ENCODE results near the gene ZC3H7A. TPM values are rescaled to one million over a fixed set of nuclear protein-coding genes. Genes with fewer than 3 reads are reported as not detected.

ZC3H7A gene
- total RNA-seq, 1 experiment from 2014 or later = 43.1 TPM

DNA sequence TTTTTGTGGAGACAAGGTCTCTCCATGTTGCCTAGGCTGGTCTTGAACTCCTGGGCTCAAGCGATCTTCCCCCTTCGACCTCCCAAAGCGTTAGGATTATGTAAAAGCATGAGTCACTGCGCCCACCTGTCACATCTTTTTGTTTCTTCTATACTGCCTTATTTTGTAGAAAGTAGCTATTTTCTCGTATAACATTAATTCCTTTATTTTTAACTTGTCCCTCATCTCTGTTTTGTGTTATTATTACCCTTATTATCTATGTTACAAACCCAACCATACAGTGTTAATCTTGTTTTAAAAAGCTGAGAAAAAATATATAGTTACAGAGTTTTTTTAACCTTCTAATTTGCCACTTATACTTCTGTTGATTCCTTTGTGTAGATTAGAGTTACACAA, 53.0 kb downstream of the ZC3H7A start:
- no peak overlapping the region for H4K8ac ChIP-seq (replicated peaks; ENCODE audit: insufficient read length, low read depth, low read length)
- peaks cover under 1 to 1% (median 1%) of the 10 kb centered on the region in 3 experiments; a peak in 5 of 7 replicates for H3K36me3 Mint-ChIP-seq (ENCODE audit: insufficient read depth in 1 of 3, low read depth in 3 of 3)
- no peak overlapping the region; a peak in 2 of 7 replicates for H3K27ac Mint-ChIP-seq

More for the DNA sequence above, 53.0 kb downstream of the ZC3H7A start:
- Histone ChIP-seq H3K27me3 (ENCODE audit: insufficient read depth, low read length) (no peaks in the 10 kb centered on the region), H3K27ac (ENCODE audit: insufficient read length, low read depth, low read length) (no peak overlapping the region), H3K4me2 (ENCODE audit: insufficient read depth, insufficient read length, low read length) (no peak overlapping the region), H2BK15ac (ENCODE audit: low read depth, low read length) (no peak overlapping the region), H3K56ac (ENCODE audit: insufficient read length, low read depth, low read length) (no peak overlapping the region), H3T11ph (ENCODE audit: low read length) (no peak overlapping the region), H3K79me1 (ENCODE audit: insufficient read depth, low read depth, low read length, poor library complexity, severe bottlenecking) (peaks cover 4% of the 10 kb centered on the region), H4K20me1 (ENCODE audit: control insufficient read depth, insufficient read depth, insufficient read length) (no peaks in the 10 kb centered on the region), H4K91ac (ENCODE audit: insufficient read length, low read depth, low read length) (no peak overlapping the region), H3K4me1 (ENCODE audit: insufficient read depth, low read length) (no peaks in the 10 kb centered on the region), H3K23ac (ENCODE audit: insufficient read length, low read depth, low read length) (no peak overlapping the region), H2BK120ac (ENCODE audit: low read depth, low read length, poor library complexity, severe bottlenecking) (no peak overlapping the region), H2BK20ac (ENCODE audit: low read depth, low read length, poor library complexity, severe bottlenecking) (no peak overlapping the region), H3K9ac (ENCODE audit: extremely low read depth, insufficient read length, low read length) (no peak overlapping the region), H3K18ac (ENCODE audit: insufficient read length, low read depth, low read length) (no peak overlapping the region), H2BK5ac (ENCODE audit: insufficient read length, low read length) (no peak overlapping the region), H3K23me2 (ENCODE audit: insufficient read length, low read depth, low read length, poor library complexity, severe bottlenecking) (peaks cover 6% of the 10 kb centered on the region), H3K4ac (ENCODE audit: low read depth, low read length) (no peak overlapping the region), H3K79me2 (ENCODE audit: insufficient read depth, low read length) (0 out of 2 replicates have a peak, but pooled peaks cover 4% of the 10 kb centered on the region), H4K5ac (ENCODE audit: insufficient read length, low read depth, low read length) (no peak overlapping the region), H3K9me3 (ENCODE audit: control insufficient read depth, low read depth, low read length) (no peaks in the 10 kb centered on the region), H2AK5ac (ENCODE audit: insufficient read length, low read length) (no peak overlapping the region), H2AFZ (ENCODE audit: low read length) (no peak overlapping the region), H3K14ac (ENCODE audit: insufficient read depth, low read length) (no peak overlapping the region), H2BK12ac (ENCODE audit: insufficient read length, low read depth, low read length) (no peak overlapping the region)
- Mint-ChIP-seq H3K9me3 (no peaks in the 10 kb centered on the region), H3K4me1 (peaks cover 18 to 26% of the 10 kb centered on the region in 2 experiments), H3K27me3 (ENCODE audit: low read depth) (no peaks in the 10 kb centered on the region), H3K4me3 (peak overlapping the region; percentile 83 to 85)
- DNase-seq = no peak
- TF ChIP-seq, protein P1, sequence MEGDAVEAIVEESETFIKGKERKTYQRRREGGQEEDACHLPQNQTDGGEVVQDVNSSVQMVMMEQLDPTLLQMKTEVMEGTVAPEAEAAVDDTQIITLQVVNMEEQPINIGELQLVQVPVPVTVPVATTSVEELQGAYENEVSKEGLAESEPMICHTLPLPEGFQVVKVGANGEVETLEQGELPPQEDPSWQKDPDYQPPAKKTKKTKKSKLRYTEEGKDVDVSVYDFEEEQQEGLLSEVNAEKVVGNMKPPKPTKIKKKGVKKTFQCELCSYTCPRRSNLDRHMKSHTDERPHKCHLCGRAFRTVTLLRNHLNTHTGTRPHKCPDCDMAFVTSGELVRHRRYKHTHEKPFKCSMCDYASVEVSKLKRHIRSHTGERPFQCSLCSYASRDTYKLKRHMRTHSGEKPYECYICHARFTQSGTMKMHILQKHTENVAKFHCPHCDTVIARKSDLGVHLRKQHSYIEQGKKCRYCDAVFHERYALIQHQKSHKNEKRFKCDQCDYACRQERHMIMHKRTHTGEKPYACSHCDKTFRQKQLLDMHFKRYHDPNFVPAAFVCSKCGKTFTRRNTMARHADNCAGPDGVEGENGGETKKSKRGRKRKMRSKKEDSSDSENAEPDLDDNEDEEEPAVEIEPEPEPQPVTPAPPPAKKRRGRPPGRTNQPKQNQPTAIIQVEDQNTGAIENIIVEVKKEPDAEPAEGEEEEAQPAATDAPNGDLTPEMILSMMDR (conservative IDR thresholded peaks at IDR 0.05) = no peak
- WGBS (ENCODE audit: extremely low coverage, insufficient read length, low lambda C conversion rate) = no CpG with 5 or more reads among the region's 5 CpGs
